Measurements from ENCODE around the gene SMARCAL1.

The SMARCAL1 gene

GRCh38 chr2:216467845-216468244 lies 55.6 kb downstream of the SMARCAL1 start (continued):
- TF ChIP-seq ZNF48 (tag by site-specific recombination; IDR thresholded peaks at IDR 0.05) (no peak), HOXC10 (CRISPR knock-in tag; IDR thresholded peaks at IDR 0.05) (no peak), ZNF132 (tag by site-specific recombination; IDR thresholded peaks at IDR 0.05; ENCODE audit: borderline replicate concordance) (no peak), ZNF121 (tag by site-specific recombination; IDR thresholded peaks at IDR 0.05) (no peak), ZNF654 (tag by site-specific recombination; IDR thresholded peaks at IDR 0.05; ENCODE audit: low read depth) (no peak), PRDM2 (tag by site-specific recombination; IDR thresholded peaks at IDR 0.05; ENCODE audit: borderline replicate concordance) (no peak)

- Histone ChIP-seq H3K4me3 (ENCODE audit: low read depth, low read length) (no peak overlapping the region), H3K4me1 (ENCODE audit: control insufficient read depth, insufficient read depth, low read length) (no peaks in the 10 kb centered on the region), H3K9me3 (ENCODE audit: control insufficient read depth, insufficient read depth, low read depth, low read length) (no peaks in the 10 kb centered on the region), H3K36me3 (ENCODE audit: control insufficient read depth in 2 of 2, insufficient read depth in 1 of 2, low read length in 2 of 2) (peaks cover 5 to 42% of the 10 kb centered on the region in 2 experiments; a peak in 2 of 3 replicates), H3K27ac (ENCODE audit: extremely low read depth, low read depth, low read length) (no peak overlapping the region)
- ChIA-PET CTCF (interaction anchor here (0.6 kb wide), 1 partner anchor 65 kb away, joined by 3 read pairs; no protein-coding TSS in a partner anchor), POLR2A (interaction anchor here (0.6 kb wide), 1 partner anchor 22 kb away, joined by 3 read pairs; no protein-coding TSS in a partner anchor)
- TF ChIP-seq ZNF184 (tag by site-specific recombination; IDR thresholded peaks at IDR 0.05) (no peak), SP7 (tag by site-specific recombination; IDR thresholded peaks at IDR 0.05) (no peak), PRDM2 (tag by site-specific recombination; IDR thresholded peaks at IDR 0.05; ENCODE audit: borderline replicate concordance) (no peak), ZNF654 (tag by site-specific recombination; IDR thresholded peaks at IDR 0.05; ENCODE audit: low read depth) (no peak), ZNF398 (tag by site-specific recombination; IDR thresholded peaks at IDR 0.05) (no peak), ZBTB11 (tag by site-specific recombination; conservative IDR thresholded peaks at IDR 0.05; ENCODE audit: low read depth) (no peak), ZNF560 (tag by site-specific recombination; IDR thresholded peaks at IDR 0.05; ENCODE audit: borderline replicate concordance) (no peak), ZNF18 (tag by site-specific recombination; IDR thresholded peaks at IDR 0.05) (no peak), ELK4 (IDR thresholded peaks at IDR 0.05; ENCODE audit: borderline replicate concordance, low read depth, low read length) (no peak), ZNF529 (tag by site-specific recombination; IDR thresholded peaks at IDR 0.05; ENCODE audit: insufficient replicate concordance) (no peak), ZNF777 (tag by site-specific recombination; IDR thresholded peaks at IDR 0.05; ENCODE audit: borderline replicate concordance) (no peak)
Observed at GRCh38 chr2:216469661-216470060, 57.4 kb downstream of the SMARCAL1 start.

All from HEK293 (cell line).